WTC11 (cell line): ENCODE results near the gene TOMM7. TPM values are rescaled to one million over a fixed set of nuclear protein-coding genes. Genes with fewer than 3 reads are reported as not detected.

Experiments used
- ATAC-seq: fragments of 200-7000 bp; cut with Tn5 transposase; 2 replicates; pipeline ENCODE4 v1.10.0; 2021; ENCODE audit warnings: mild to moderate bottlenecking, moderate library complexity
- CTCF ChIA-PET: fragments of 300-600 bp; sonication (Branson Sonifier 250); formaldehyde crosslinking; loops from one replicate; lab custom pipeline; 2021; ENCODE audit warnings: antibody characterized with exemption; lab: Charles Lee
- POLR2A ChIA-PET: fragments of 350-600 bp; sonication (Branson Sonifier 250); formaldehyde crosslinking; loops from one replicate; lab custom pipeline; 2021; ENCODE audit warnings: antibody characterized with exemption; lab: Charles Lee
- DNase-seq: peaks from one replicate; pipeline ENCODE4 v3.0.0; 2021; ENCODE audit warnings: low spot score
- H3K27ac Mint-ChIP-seq: 2 replicates; pipeline ENCODE4 v1.8.0; 2021; ENCODE audit warnings: mixed read lengths
- H3K27me3 Mint-ChIP-seq: 2 replicates; pipeline ENCODE4 v1.8.0; 2021; ENCODE audit warnings: low read depth, mild to moderate bottlenecking, moderate library complexity, mixed read lengths
- H3K36me3 Mint-ChIP-seq: 2 replicates; pipeline ENCODE4 v1.8.0; 2021; ENCODE audit warnings: mixed read lengths
- H3K4me1 Mint-ChIP-seq: 2 replicates; pipeline ENCODE4 v1.8.0; 2022; ENCODE audit warnings: mixed read lengths
- H3K4me3 Mint-ChIP-seq: 2 replicates; pipeline ENCODE4 v1.8.0; 2021; ENCODE audit warnings: mild to moderate bottlenecking, moderate library complexity, mixed read lengths
- H3K9me3 Mint-ChIP-seq: 2 replicates; pipeline ENCODE4 v1.8.0; 2021; ENCODE audit warnings: mixed read lengths
- CTCF ChIP-seq: fragments of 200-600 bp; IDR thresholded peaks from 2 replicates; pipeline ENCODE4 v1.8.0; 2022; ENCODE audit warnings: antibody characterized with exemption
- ERG ChIP-seq: fragments of 250-450 bp; sonication (Bioruptor Pico); IDR thresholded peaks from 2 replicates; pipeline ENCODE4 v1.8.0; 2021; ENCODE audit warnings: mild to moderate bottlenecking
- ETV6 ChIP-seq: sonication (generic); formaldehyde crosslinking; IDR thresholded peaks from 2 replicates; pipeline ENCODE4 v1.8.1; 2022; ENCODE audit warnings: mild to moderate bottlenecking, missing genetic modification reagents
- NFATC4 ChIP-seq: fragments of 250-450 bp; sonication (Bioruptor Pico); IDR thresholded peaks from 2 replicates; pipeline ENCODE4 v1.9.0; 2021; ENCODE audit warnings: mild to moderate bottlenecking
- PRRX2 ChIP-seq: fragments of 250-450 bp; sonication (Bioruptor Pico); IDR thresholded peaks from 2 replicates; pipeline ENCODE4 v1.8.0; 2021; ENCODE audit warnings: mild to moderate bottlenecking
- ZMAT4 ChIP-seq: fragments of 250-450 bp; sonication (Bioruptor Pico); IDR thresholded peaks from 2 replicates; pipeline ENCODE4 v1.9.0; 2021; ENCODE audit warnings: mild to moderate bottlenecking
- ZNF121 ChIP-seq: sonication (generic); formaldehyde crosslinking; IDR thresholded peaks from 2 replicates; pipeline ENCODE4 v1.8.0; 2023; ENCODE audit warnings: missing genetic modification reagents
- total RNA-seq: library from RNA; stranded (reverse); gene quantifications from 3 replicates; pipeline ENCODE4 v1.2.3, GENCODE V29; 2021
- TF ChIP-seq, protein P1 (sequence below): fragments of 250-450 bp; sonication (Bioruptor Pico); IDR thresholded peaks from 2 replicates; pipeline ENCODE4 v1.9.0; 2021; ENCODE audit warnings: mild to moderate bottlenecking, borderline replicate concordance
- TF ChIP-seq, protein P2 (sequence below): fragments of 250-450 bp; sonication (Bioruptor Pico); IDR thresholded peaks from 2 replicates; pipeline ENCODE4 v1.9.0; 2021; ENCODE audit warnings: mild to moderate bottlenecking

TOMM7 gene
- total RNA-seq, 1 experiment from 2014 or later, result 500 TPM

DNA sequence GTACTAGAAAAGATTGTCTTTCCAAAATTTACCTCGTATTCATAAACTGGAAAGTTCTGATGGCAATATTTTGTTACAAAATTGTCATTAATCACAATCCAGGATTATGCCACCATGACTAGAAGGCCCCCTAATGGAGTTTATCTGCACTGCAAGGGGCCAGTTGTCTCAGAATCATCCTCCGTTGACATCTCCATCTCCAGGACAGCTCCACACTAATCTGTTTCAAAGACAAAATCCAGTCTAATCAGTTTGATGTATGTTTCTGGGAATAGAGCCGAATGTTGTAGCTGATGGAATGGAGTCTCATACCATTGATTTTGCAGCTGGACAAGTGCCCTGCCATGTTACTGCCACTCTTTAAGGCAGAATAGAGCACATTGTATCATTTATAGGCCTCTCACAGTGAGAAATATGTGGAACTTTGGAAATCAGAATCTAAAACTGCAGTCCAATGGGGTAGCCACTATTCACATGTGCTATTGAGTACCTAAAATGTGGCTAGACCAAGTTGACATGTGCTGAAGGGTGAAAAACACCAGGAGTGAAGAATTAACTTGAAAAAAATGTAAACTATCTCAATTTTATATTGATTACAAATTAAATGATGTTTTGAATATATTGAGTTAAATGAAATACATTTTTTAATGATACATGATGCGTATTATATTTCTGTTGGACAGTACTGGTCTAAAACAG is 38.3 kb upstream of the TOMM7 start:
- POLR2A ChIA-PET, result interaction anchor here (0.9 to 1.3 kb wide), 2 partner anchors 50 to 92 kb away, joined by 3 to 4 read pairs; no protein-coding TSS in a partner anchor
- H3K36me3 Mint-ChIP-seq, result peaks cover 62% of the 10 kb centered on the region
- ATAC-seq (peak; percentile 16; the same call in 1 of the 2 replicates), DNase-seq (peak; percentile 32)
- CTCF ChIA-PET, result interaction anchor here (0.6 to 2.5 kb wide), 16 partner anchors 10 to 302 kb away, joined by 3 to 18 read pairs (median 4); partner anchors contain the start of gene IL6
- peaks cover 55% of the 10 kb centered on the region for H3K4me1 Mint-ChIP-seq
- no peaks in the 10 kb centered on the region for H3K9me3 Mint-ChIP-seq
- H3K4me3 Mint-ChIP-seq, result no peak overlapping the region
- peak overlapping the region; percentile 85 for H3K27ac Mint-ChIP-seq
- H3K27me3 Mint-ChIP-seq, result no peaks in the 10 kb centered on the region
- TF ChIP-seq ZMAT4 (CRISPR knock-in tag) (peak; percentile 41; the same call in 1 of the 2 replicates), PRRX2 (CRISPR knock-in tag) (peak; percentile 21; the same call in 1 of the 2 replicates), ERG (CRISPR knock-in tag) (no peak), ZNF121 (CRISPR knock-in tag) (no peak), CTCF (peak; percentile 60), NFATC4 (0 out of 2 replicates have a peak, but pooled peaks have one; percentile 39)
- TF ChIP-seq, all 79 proteins: peak for 4

DNA sequence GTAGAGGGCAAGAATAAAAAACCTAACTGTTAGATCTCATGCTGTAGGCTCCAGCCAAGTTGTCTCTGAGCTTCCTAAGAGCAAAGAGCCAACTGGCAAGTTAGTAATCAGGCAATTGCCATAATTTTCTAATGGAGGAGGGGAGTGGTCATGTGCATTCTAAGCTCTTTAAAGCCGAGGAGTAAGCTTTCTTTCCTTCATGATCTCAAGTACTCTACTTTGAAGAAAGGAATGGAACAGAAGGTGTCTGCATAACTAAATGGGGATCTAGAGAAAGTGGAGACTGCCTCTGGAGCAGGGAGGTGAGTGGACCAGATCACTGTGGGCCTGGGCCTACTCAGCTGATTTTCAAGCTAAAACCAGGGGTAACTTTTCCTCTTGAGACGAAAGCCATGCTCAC is 37.7 kb upstream of the TOMM7 start:
- Mint-ChIP-seq H3K36me3 (peaks cover 64% of the 10 kb centered on the region), H3K4me3 (no peak overlapping the region), H3K9me3 (no peaks in the 10 kb centered on the region), H3K27me3 (no peaks in the 10 kb centered on the region), H3K4me1 (peaks cover 57% of the 10 kb centered on the region), H3K27ac (peak overlapping the region; percentile 85)
- ATAC-seq, result peak; percentile 18
- TF ChIP-seq ETV6 (CRISPR knock-in tag) (no peak), PRRX2 (CRISPR knock-in tag) (0 out of 2 replicates have a peak, but pooled peaks have one; percentile 0), NFATC4 (peak; percentile 30; the same call in 1 of the 2 replicates)
- TF ChIP-seq, protein P1, sequence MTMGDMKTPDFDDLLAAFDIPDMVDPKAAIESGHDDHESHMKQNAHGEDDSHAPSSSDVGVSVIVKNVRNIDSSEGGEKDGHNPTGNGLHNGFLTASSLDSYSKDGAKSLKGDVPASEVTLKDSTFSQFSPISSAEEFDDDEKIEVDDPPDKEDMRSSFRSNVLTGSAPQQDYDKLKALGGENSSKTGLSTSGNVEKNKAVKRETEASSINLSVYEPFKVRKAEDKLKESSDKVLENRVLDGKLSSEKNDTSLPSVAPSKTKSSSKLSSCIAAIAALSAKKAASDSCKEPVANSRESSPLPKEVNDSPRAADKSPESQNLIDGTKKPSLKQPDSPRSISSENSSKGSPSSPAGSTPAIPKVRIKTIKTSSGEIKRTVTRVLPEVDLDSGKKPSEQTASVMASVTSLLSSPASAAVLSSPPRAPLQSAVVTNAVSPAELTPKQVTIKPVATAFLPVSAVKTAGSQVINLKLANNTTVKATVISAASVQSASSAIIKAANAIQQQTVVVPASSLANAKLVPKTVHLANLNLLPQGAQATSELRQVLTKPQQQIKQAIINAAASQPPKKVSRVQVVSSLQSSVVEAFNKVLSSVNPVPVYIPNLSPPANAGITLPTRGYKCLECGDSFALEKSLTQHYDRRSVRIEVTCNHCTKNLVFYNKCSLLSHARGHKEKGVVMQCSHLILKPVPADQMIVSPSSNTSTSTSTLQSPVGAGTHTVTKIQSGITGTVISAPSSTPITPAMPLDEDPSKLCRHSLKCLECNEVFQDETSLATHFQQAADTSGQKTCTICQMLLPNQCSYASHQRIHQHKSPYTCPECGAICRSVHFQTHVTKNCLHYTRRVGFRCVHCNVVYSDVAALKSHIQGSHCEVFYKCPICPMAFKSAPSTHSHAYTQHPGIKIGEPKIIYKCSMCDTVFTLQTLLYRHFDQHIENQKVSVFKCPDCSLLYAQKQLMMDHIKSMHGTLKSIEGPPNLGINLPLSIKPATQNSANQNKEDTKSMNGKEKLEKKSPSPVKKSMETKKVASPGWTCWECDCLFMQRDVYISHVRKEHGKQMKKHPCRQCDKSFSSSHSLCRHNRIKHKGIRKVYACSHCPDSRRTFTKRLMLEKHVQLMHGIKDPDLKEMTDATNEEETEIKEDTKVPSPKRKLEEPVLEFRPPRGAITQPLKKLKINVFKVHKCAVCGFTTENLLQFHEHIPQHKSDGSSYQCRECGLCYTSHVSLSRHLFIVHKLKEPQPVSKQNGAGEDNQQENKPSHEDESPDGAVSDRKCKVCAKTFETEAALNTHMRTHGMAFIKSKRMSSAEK (CRISPR knock-in tag), result peak; percentile 53; the same call in 1 of the 2 replicates
- TF ChIP-seq, protein P2, sequence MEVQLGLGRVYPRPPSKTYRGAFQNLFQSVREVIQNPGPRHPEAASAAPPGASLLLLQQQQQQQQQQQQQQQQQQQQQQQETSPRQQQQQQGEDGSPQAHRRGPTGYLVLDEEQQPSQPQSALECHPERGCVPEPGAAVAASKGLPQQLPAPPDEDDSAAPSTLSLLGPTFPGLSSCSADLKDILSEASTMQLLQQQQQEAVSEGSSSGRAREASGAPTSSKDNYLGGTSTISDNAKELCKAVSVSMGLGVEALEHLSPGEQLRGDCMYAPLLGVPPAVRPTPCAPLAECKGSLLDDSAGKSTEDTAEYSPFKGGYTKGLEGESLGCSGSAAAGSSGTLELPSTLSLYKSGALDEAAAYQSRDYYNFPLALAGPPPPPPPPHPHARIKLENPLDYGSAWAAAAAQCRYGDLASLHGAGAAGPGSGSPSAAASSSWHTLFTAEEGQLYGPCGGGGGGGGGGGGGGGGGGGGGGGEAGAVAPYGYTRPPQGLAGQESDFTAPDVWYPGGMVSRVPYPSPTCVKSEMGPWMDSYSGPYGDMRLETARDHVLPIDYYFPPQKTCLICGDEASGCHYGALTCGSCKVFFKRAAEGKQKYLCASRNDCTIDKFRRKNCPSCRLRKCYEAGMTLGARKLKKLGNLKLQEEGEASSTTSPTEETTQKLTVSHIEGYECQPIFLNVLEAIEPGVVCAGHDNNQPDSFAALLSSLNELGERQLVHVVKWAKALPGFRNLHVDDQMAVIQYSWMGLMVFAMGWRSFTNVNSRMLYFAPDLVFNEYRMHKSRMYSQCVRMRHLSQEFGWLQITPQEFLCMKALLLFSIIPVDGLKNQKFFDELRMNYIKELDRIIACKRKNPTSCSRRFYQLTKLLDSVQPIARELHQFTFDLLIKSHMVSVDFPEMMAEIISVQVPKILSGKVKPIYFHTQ, result peak; percentile 73
- no peak for DNase-seq
- ChIA-PET CTCF (interaction anchor here (0.6 to 2.5 kb wide), 17 partner anchors 10 to 384 kb away, joined by 3 to 18 read pairs (median 4); partner anchors contain the start of gene IL6), POLR2A (interaction anchor here (0.9 to 1.3 kb wide), 2 partner anchors 50 to 92 kb away, joined by 3 to 4 read pairs; no protein-coding TSS in a partner anchor)
